ENCODE data around the gene ISLR.
A peak's percentile ranks its signal among the peaks of the same experiment; 100 is the strongest.

ISLR gene

GRCh38 chr15:74214324-74215021 is 41.0 kb downstream of the ISLR start:
- no peak overlapping the region for H3K9ac ChIP-seq (ENCODE audit: low read depth, low read length)
- peaks cover 42% of the 10 kb centered on the region for H3K4me1 ChIP-seq (ENCODE audit: insufficient read depth, low read length)
- H3K36me3 ChIP-seq (ENCODE audit: insufficient read depth, low read length), result no peaks in the 10 kb centered on the region
- no peaks in the 10 kb centered on the region for H3K9me3 ChIP-seq (ENCODE audit: control insufficient read depth, insufficient read depth, low read length)

GRCh38 chr15:74215958-74216357 is 42.4 kb downstream of the ISLR start:
- peaks cover 41% of the 10 kb centered on the region for H3K4me1 ChIP-seq (ENCODE audit: insufficient read depth, low read length)
- H3K36me3 ChIP-seq (ENCODE audit: insufficient read depth, low read length), result no peaks in the 10 kb centered on the region
- no peaks in the 10 kb centered on the region for H3K9me3 ChIP-seq (ENCODE audit: control insufficient read depth, insufficient read depth, low read length)
- no peak overlapping the region for H3K9ac ChIP-seq (ENCODE audit: low read depth, low read length)

GRCh38 chr15:74216949-74217348 is 43.4 kb downstream of the ISLR start:
- no peaks in the 10 kb centered on the region for H3K9me3 ChIP-seq (ENCODE audit: control insufficient read depth, insufficient read depth, low read length)
- peaks cover 51% of the 10 kb centered on the region for H3K4me1 ChIP-seq (ENCODE audit: insufficient read depth, low read length)
- H3K36me3 ChIP-seq (ENCODE audit: insufficient read depth, low read length), result no peaks in the 10 kb centered on the region
- H3K9ac ChIP-seq (ENCODE audit: low read depth, low read length), result no peak overlapping the region

- Histone ChIP-seq H3K36me3 (ENCODE audit: insufficient read depth, low read length) (no peaks in the 10 kb centered on the region), H3K4me1 (ENCODE audit: insufficient read depth, low read length) (peaks cover 50% of the 10 kb centered on the region), H3K9ac (ENCODE audit: low read depth, low read length) (no peak overlapping the region), H3K9me3 (ENCODE audit: control insufficient read depth, insufficient read depth, low read length) (no peaks in the 10 kb centered on the region)
These were observed 44.7 kb downstream of the ISLR start for GRCh38 chr15:74217907-74218885.

GRCh38 chr15:74220475-74221248 is 47.2 kb downstream of the ISLR start:
- Histone ChIP-seq H3K36me3 (ENCODE audit: insufficient read depth, low read length) (no peaks in the 10 kb centered on the region), H3K4me1 (ENCODE audit: insufficient read depth, low read length) (peaks cover 50% of the 10 kb centered on the region), H3K9me3 (ENCODE audit: control insufficient read depth, insufficient read depth, low read length) (no peaks in the 10 kb centered on the region), H3K9ac (ENCODE audit: low read depth, low read length) (no peak overlapping the region)

- Histone ChIP-seq H3K9ac (ENCODE audit: low read depth, low read length) (no peak overlapping the region), H3K9me3 (ENCODE audit: control insufficient read depth, insufficient read depth, low read length) (no peaks in the 10 kb centered on the region), H3K36me3 (ENCODE audit: insufficient read depth, low read length) (no peaks in the 10 kb centered on the region), H3K4me1 (ENCODE audit: insufficient read depth, low read length) (peaks cover 44% of the 10 kb centered on the region)
These were observed 48.1 kb downstream of the ISLR start for GRCh38 chr15:74221399-74222239.

GRCh38 chr15:74222240-74223119 is 49.0 kb downstream of the ISLR start:
- Histone ChIP-seq H3K9ac (ENCODE audit: low read depth, low read length) (0 out of 2 replicates have a peak overlapping the region, but pooled peaks have one; percentile 8), H3K9me3 (ENCODE audit: control insufficient read depth, insufficient read depth, low read length) (no peaks in the 10 kb centered on the region), H3K4me1 (ENCODE audit: insufficient read depth, low read length) (peaks cover 45% of the 10 kb centered on the region), H3K36me3 (ENCODE audit: insufficient read depth, low read length) (no peaks in the 10 kb centered on the region)

- no peaks in the 10 kb centered on the region for H3K36me3 ChIP-seq (ENCODE audit: insufficient read depth, low read length)
- peaks cover 46% of the 10 kb centered on the region for H3K4me1 ChIP-seq (ENCODE audit: insufficient read depth, low read length)
- H3K9ac ChIP-seq (ENCODE audit: low read depth, low read length), result no peak overlapping the region
These were observed 52.4 kb downstream of the ISLR start for GRCh38 chr15:74225928-74226327.

More at GRCh38 chr15:74225928-74226327, 52.4 kb downstream of the ISLR start:
- no peaks in the 10 kb centered on the region for H3K9me3 ChIP-seq (ENCODE audit: control insufficient read depth, insufficient read depth, low read length)

All from ES-I3 (cell line).